HS-5 (cell line): Measurements from ENCODE around the gene PCNP.
"Not testable (repeated sequence)": the region's sequence is repeated elsewhere in the genome, so short reads cannot be mapped to it uniquely, and the experiment has no call there.

Source experiments
- DNase-seq: peaks from one replicate; pipeline ENCODE4 v3.0.0-alpha.2; 2012; ENCODE audit warnings: low read depth

PCNP gene

GRCh38 chr3:101573449-101574387 lies at the start of gene PCNP:
Gene PCNP (plus strand): TSS chr3:101574180. CDS start chr3:101574216, 36 bp downstream.
- peak; percentile 98 for DNase-seq

GRCh38 chr3:101527441-101527840 lies 46.5 kb upstream of the PCNP start:
- no peak for DNase-seq

- no peak for DNase-seq
These were observed 46.1 kb upstream of the PCNP start for GRCh38 chr3:101527906-101528305.

- DNase-seq, result no peak
These were observed 43.9 kb upstream of the PCNP start for GRCh38 chr3:101529816-101530685.

GRCh38 chr3:101530686-101531047 lies 43.3 kb upstream of the PCNP start:
- no peak for DNase-seq

- DNase-seq, result no peak
These were observed 42.4 kb upstream of the PCNP start for GRCh38 chr3:101531473-101532086.

- no peak for DNase-seq
These were observed 41.0 kb upstream of the PCNP start for GRCh38 chr3:101532783-101533602.

- no peak for DNase-seq
These were observed 40.4 kb upstream of the PCNP start for GRCh38 chr3:101533603-101533968.

GRCh38 chr3:101535221-101535620 lies 38.8 kb upstream of the PCNP start:
- no peak for DNase-seq

GRCh38 chr3:101536266-101536665 lies 37.7 kb upstream of the PCNP start:
- DNase-seq, result no peak

- not testable (repeated sequence) for DNase-seq
These were observed 37.0 kb upstream of the PCNP start for GRCh38 chr3:101536955-101537354.

GRCh38 chr3:101542957-101543356 lies 31.0 kb upstream of the PCNP start:
- no peak for DNase-seq

GRCh38 chr3:101544161-101544850 lies 29.7 kb upstream of the PCNP start:
- DNase-seq, result no peak

- DNase-seq, result no peak
These were observed 25.4 kb upstream of the PCNP start for GRCh38 chr3:101548527-101549105.

GRCh38 chr3:101549473-101549872 lies 24.5 kb upstream of the PCNP start:
- no peak for DNase-seq

GRCh38 chr3:101551359-101552081 lies 22.5 kb upstream of the PCNP start:
- not testable (repeated sequence) for DNase-seq

GRCh38 chr3:101553381-101553780 lies 20.6 kb upstream of the PCNP start:
- not testable (repeated sequence) for DNase-seq

- DNase-seq, result no peak
These were observed 17.9 kb upstream of the PCNP start for GRCh38 chr3:101556064-101556463.

- DNase-seq, result peak; percentile 82
These were observed 12.2 kb upstream of the PCNP start, which contains the start of gene TRMT10C for GRCh38 chr3:101561630-101562328. Gene TRMT10C (plus strand): TSS chr3:101561868. CDS start chr3:101564782, 2,914 bp downstream.
